Fibroblast of peridontal ligament (primary cell): ENCODE results near the gene SPRYD7.
"Not testable (repeated sequence)": the region's sequence is repeated elsewhere in the genome, so short reads cannot be mapped to it uniquely, and the experiment has no call there.

ENCODE experiments used
- DNase-seq: peaks from one replicate; pipeline ENCODE4 v3.0.0-alpha.2; 2010; ENCODE audit errors: extremely low read depth

SPRYD7 gene

DNA sequence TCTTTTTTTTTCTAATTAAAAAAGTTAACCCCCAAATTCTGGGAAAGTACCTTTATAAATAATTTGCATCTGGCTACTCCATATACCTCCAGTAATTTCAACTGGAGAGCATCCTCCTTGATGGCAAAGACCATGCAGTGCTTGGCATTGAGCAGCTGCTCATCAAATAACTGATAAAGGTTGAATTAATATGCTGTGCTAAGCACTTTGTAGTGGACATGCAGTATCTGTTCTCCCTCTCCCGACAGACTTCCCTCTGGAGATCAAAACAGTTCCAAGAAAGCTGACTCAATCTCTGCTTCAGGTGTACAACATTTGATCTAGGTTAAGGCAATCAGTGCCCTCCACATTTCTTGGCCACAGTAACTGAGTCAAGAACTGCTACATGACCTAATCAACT, 3.3 kb downstream of the SPRYD7 start:
- DNase-seq, result no peak

DNA sequence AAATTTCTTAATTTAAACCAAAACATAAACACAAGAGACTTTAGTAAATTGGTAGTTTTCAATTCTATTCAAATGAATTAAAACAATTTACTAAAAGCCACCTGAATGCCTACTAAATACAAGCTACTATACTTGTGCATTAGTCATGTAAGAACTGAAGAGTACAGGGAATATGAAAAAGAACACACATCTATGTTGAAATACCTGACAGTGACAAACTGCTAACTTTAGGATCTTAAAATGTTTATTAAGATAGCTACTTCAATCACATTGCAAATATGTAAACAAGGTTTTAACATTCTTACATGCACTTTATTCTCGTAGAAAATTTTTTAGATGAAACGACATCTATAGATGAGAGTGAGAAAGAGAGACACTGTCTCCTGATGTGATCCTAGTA, 4.1 kb downstream of the SPRYD7 start:
- no peak for DNase-seq

GRCh38 chr13:49927755-49928154, 8.4 kb downstream of the SPRYD7 start:
- DNase-seq, result peak; percentile 94

GRCh38 chr13:49925881-49926418, 10.2 kb downstream of the SPRYD7 start:
- DNase-seq, result peak; percentile 32

GRCh38 chr13:49922301-49922700, 13.8 kb downstream of the SPRYD7 start:
- no peak for DNase-seq

- DNase-seq, result not testable (repeated sequence)
Measured at GRCh38 chr13:49920969-49921368, 15.2 kb downstream of the SPRYD7 start.

GRCh38 chr13:49918106-49918505, 18.0 kb downstream of the SPRYD7 start:
- not testable (repeated sequence) for DNase-seq

- no peak for DNase-seq
Measured at GRCh38 chr13:49914947-49915346, 21.2 kb downstream of the SPRYD7 start.

- no peak for DNase-seq
Measured at GRCh38 chr13:49908637-49909036, 27.5 kb downstream of the SPRYD7 start.

DNA sequence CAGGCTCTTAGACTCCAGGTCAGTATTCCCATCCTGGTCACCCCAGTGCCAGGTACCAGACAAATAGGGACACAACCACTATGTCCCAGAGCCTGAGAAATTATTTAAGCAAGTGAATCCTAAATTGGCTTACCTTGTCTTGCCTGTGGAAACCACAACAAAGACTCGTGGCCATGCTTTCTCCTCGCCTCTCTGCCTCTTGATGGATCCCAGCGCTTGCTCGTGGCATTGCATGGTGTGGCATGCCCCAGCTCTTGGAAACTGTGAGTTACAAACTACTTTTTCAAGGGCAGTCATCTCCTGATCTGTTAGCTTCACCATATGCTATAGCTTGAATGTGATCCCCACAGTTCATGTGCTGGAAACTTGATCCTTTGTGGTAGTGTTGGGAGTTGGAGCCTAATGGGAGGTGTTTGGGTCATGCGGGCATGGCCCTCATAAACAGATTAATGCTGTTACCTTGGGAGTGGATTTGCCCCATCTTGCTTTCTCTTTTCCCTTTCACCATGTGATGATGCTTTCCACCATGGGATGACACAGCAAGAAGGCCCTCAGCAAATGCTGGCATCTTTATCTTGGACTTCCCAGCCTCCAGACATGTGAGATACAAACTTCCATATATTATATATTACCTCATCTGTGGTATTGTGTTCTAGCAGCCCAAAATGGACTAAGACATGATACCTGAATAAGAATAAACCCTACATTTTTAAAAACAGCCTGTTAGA, 31.2 kb downstream of the SPRYD7 start:
- no peak for DNase-seq

GRCh38 chr13:49898792-49899191, 37.3 kb downstream of the SPRYD7 start:
- no peak for DNase-seq

DNA sequence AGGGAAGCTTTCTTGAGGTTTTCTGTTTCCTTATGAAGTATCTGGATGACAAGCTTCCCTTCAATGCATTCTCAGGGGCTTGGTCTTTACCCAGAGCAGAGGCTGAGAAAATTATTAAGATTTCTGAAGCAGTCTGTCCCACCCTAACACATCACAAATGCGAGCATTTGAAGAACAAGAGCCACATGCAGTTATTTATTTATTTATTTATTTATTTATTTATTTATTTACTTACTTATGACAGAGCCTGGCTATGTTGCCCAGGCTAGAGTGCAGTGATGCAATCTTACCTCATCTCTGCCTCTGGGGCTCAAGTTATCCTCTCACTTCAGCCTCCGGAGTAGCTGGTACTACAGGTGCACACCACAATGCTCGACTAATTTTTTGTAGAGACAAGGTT, 38.4 kb downstream of the SPRYD7 start:
- DNase-seq, result no peak

DNA sequence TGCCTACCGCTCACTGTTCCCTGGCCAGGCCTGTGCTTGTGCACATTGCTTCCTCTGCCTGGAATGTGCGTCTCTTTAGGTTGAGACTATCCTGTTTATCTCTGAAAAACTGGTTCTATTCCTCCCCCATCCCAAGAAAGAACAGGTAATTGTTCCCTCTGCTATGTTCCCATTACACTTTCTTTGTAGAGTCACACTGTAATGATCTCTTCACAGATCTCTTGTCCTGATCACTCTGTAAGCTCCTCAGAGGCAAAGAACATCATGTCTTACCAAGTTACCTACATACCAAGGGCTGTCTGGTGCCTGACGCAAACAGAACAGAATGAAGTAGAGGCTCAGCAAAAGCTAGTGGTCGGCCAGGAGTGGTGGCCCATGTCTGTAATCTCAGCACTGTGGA, 40.3 kb downstream of the SPRYD7 start:
- DNase-seq, result no peak

- DNase-seq, result no peak
Measured at GRCh38 chr13:49893591-49893990, 42.5 kb downstream of the SPRYD7 start.

GRCh38 chr13:49890376-49890775, 45.8 kb downstream of the SPRYD7 start:
- no peak for DNase-seq

- DNase-seq, result no peak
Measured at GRCh38 chr13:49878682-49879081, 57.5 kb downstream of the SPRYD7 start.

DNA sequence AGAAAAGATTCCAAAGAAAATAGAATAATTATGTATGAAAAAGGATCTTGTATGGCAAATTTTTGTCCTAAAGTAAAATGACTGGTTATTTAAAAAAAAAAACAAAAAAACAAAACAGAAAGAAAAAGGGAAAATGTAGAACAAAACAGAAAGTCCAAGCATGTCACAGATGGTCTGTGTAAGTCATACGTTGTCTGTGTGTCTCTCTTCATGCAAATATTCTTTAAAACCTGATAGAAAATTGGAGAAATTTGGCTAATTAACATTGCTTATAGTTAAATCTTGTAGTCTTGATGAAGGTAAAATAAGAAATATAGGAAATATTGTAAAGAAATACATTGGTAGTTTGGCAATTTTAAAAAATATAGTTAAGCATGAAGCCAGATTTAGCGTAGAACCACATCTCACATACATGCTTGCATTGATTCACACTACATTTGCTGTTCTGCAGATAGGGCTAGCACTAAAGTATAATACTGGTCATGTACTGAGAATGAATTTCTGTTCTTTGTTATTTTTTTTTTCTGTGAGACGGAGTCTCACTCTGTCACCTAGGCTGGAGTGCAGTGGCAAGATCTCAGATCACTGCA, 58.4 kb downstream of the SPRYD7 start:
- no peak for DNase-seq

- no peak for DNase-seq
Measured at GRCh38 chr13:49874430-49874829, 61.7 kb downstream of the SPRYD7 start.

- peak; percentile 27 for DNase-seq
Measured at GRCh38 chr13:49869519-49869918, 66.6 kb downstream of the SPRYD7 start.

GRCh38 chr13:49867834-49868233, 68.3 kb downstream of the SPRYD7 start:
- no peak for DNase-seq

- no peak for DNase-seq
Measured at GRCh38 chr13:49865218-49865617, 70.9 kb downstream of the SPRYD7 start.

GRCh38 chr13:49864509-49864908, 71.6 kb downstream of the SPRYD7 start:
- no peak for DNase-seq
